Thyroid gland (tissue), 4 donors: Measurements from ENCODE around the gene PLXNB2. TPM values are rescaled to one million over a fixed set of nuclear protein-coding genes. Genes with fewer than 3 reads are reported as not detected.
A peak's percentile ranks its signal among the peaks of the same experiment; 100 is the strongest.

Source experiments
- DNase-seq, 2 donors: peaks; one replicate each; pipeline ENCODE4 v3.0.0-alpha.2; 2019
- H3K27ac ChIP-seq, 3 donors: fragments of 200-600 bp; sonication (generic); 1 replicate in 2 of 3; 2 replicates in 1 of 3; pipeline ENCODE4 v1.5.1; 2016 to 2019; ENCODE audit warnings: mild to moderate bottlenecking in 1 of 3, moderate library complexity in 1 of 3
- H3K27me3 ChIP-seq: fragments of 200-600 bp; sonication (generic); one replicate; pipeline ENCODE4 v1.5.1; 2019
- H3K36me3 ChIP-seq, 2 donors: fragments of 200-600 bp; sonication (generic); one replicate each; pipeline ENCODE4 v1.5.1; 2016 to 2019
- H3K4me1 ChIP-seq, 2 donors: fragments of 200-600 bp; sonication (generic); one replicate each; pipeline ENCODE4 v1.5.1; 2017 to 2019
- H3K4me3 ChIP-seq, 3 donors: fragments of 200-600 bp; sonication (generic); replicated peaks in 1 of 3; 1 replicate in 2 of 3; 2 replicates in 1 of 3; pipeline ENCODE4 v1.5.1; 2016; ENCODE audit warnings: mild to moderate bottlenecking in 1 of 3
- H3K9me3 ChIP-seq: fragments of 200-600 bp; sonication (generic); one replicate; pipeline ENCODE4 v1.5.1; 2017
- CTCF ChIP-seq, 6 experiments: fragments of 200-600 bp in 3 of 6; fragments of 450-650 bp in 3 of 6; sonication (generic) in 3 of 6; IDR thresholded peaks; one replicate each; pipeline ENCODE4 v1.5.1; 2016 to 2019; ENCODE audit warnings: antibody characterized with exemption in 6 of 6, mild to moderate bottlenecking in 2 of 6, inconsistent platforms in 1 of 6, moderate library complexity in 1 of 6
- POLR2A ChIP-seq, 2 donors: fragments of 450-650 bp; IDR thresholded peaks; one replicate each; pipeline ENCODE4 v1.6.1; 2017; ENCODE audit warnings: antibody characterized with exemption in 2 of 2, mild to moderate bottlenecking in 2 of 2, moderate library complexity in 1 of 2
- WGBS, 2 donors: methylation state at CpG; one replicate each; pipeline ENCODE4 v1.1.5; 2017; 5-methylcytosine and 5-hydroxymethylcytosine counted together
- intact Hi-C: fragments of 100-400 bp; cut with DNase I; formaldehyde crosslinking; loops from one replicate; pipeline ENCODE4 v1.15.1; 2023
- total RNA-seq, 4 donors: library from RNA; depleted of rRNA; stranded (reverse); fragments of >200 nt; gene quantifications; one replicate each; pipeline ENCODE4 v1.2.3, GENCODE V29; 2016

Gene PLXNB2
- total RNA-seq, 4 donors from 2014 or later = 143 to 266 (median 215) TPM

DNA sequence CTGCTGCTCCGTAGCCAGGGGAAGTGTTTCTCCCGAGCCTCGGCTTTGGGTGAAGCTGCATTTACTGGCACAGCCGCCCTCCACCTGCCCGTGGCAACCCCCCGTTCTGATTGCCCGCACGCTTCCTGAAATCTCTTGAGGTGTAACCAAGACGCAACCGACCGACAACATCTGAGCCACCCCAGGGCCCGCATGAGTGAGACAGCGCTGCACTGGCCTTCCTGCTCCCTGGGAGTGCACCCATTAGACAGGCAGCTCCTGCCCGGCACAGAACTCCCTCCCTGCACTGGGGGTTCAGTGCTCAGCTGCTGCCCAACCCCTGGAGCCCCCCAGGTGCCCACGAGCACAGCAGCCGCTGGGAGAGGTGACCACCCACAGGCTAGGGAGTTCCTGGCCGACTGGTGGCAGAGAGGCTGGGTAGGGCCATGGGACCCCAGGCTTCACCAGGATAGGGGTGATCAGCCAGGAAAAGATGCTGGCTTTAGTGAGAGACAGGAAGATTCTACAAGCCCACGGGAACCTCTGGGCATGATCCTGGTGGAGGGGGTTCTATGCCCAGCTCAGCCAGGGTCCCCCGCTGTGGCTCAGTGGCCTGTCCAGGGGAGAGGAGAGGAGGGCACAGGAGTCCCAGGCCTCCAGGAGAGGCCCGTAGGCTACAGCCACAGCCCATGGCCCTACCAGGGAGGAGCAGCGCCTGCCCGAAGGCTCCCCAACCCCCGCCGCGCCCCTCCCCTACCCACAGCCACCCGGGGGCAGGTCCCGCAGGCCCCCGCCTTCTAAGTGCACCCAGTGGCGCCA lies 14.6 kb downstream of the PLXNB2 start:
- DNase-seq = peak; percentile 70 to 74
- TF ChIP-seq POLR2A (IDR thresholded peaks at IDR 0.05) (no peak), CTCF (IDR thresholded peaks at IDR 0.05) (no peak)
- peaks cover 22 to 25% of the 10 kb centered on the region in 2 donors for H3K36me3 ChIP-seq
- WGBS, 2 donors = 22 to 58% methylated on average over 11 to 12 of the region's 29 CpGs
- H3K9me3 ChIP-seq = no peaks in the 10 kb centered on the region
- no peaks in the 10 kb centered on the region for H3K27me3 ChIP-seq
- peak overlapping the region; percentile 82 to 91 (median 84) for H3K27ac ChIP-seq
- intact Hi-C loops = no loop called here
- peak overlapping the region in 1 of 3 donors; percentile 16 for H3K4me3 ChIP-seq
- peaks cover 61 to 63% of the 10 kb centered on the region in 2 donors for H3K4me1 ChIP-seq

DNA sequence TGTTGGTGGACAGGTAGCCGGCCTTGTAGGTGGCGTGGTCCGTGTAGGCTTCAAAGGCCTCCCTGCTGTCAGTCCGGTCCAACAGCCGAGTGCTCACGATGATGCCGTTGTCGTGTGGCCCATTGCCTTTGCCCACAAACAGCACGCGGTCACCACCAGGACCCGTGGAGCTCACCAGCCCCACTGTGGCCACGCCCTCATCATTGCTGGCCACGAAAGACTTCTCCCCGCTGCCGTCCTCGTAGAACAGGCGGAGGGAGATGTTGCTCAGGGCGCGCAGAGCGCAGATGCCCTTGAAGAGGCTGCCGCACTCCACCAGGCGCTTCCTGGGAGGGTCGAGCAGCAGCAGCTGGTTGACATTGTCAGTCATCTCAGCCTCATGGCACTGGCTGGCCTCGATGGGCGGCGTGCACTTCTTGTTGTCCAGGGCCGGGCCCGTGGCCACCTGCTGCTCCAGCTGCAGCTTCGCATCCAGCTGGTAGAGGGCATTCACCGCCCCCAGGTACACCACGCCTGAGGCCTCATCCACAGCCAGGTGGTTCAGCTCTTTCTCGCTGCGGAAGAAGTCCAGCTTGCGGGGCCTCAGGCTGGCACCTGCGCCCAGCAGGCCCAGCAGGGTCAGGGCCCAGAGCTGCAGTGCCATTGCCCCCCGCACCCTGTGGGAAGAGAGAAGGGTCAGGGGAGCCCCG lies 17.4 kb downstream of the PLXNB2 start:
- no peak overlapping the region for H3K27ac ChIP-seq
- peaks cover 34 to 36% of the 10 kb centered on the region in 2 donors for H3K4me1 ChIP-seq
- TF ChIP-seq POLR2A (IDR thresholded peaks at IDR 0.05) (no peak), CTCF (IDR thresholded peaks at IDR 0.05) (no peak)
- H3K4me3 ChIP-seq = no peak overlapping the region
- no peaks in the 10 kb centered on the region for H3K27me3 ChIP-seq
- WGBS, 2 donors = 87 to 92% methylated on average over 3 to 27 of the region's 37 CpGs
- H3K36me3 ChIP-seq = peaks cover 45 to 47% of the 10 kb centered on the region in 2 donors
- intact Hi-C loops = no loop called here
- no peak for DNase-seq
- no peaks in the 10 kb centered on the region for H3K9me3 ChIP-seq

- H3K9me3 ChIP-seq = no peaks in the 10 kb centered on the region
- H3K27me3 ChIP-seq = no peaks in the 10 kb centered on the region
- H3K4me3 ChIP-seq = no peak overlapping the region
- 96% methylated on average over 41 to 42 of the region's 57 CpGs for WGBS, 2 donors
- peaks cover 48 to 53% of the 10 kb centered on the region in 2 donors for H3K36me3 ChIP-seq
- TF ChIP-seq POLR2A (IDR thresholded peaks at IDR 0.05) (no peak), CTCF (IDR thresholded peaks at IDR 0.05) (no peak)
- peaks cover 27 to 28% of the 10 kb centered on the region in 2 donors for H3K4me1 ChIP-seq
- DNase-seq = no peak
- no peak overlapping the region for H3K27ac ChIP-seq
- intact Hi-C loops = no loop called here
These were observed 18.1 kb downstream of the PLXNB2 start for GRCh38 chr22:50289151-50289941.

DNA sequence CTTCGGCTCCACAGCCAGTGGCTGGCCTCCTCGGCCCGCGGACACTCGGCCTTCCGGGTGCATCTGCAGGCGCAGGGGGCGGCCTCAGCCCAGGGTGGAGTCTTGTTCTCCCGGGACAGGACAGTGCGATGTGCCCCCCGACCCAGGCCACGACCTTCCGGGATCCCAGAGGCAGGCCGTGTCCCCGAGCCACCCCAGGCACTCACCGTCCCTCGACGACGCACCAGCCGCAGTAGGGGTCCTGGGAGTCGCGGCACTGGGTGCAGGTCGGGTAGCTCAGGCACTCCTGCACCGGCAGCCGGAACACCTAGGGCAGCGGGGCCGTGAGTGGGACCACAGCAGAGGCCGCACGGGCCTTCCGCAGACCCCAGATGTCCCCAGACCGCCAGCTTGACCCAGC lies 19.7 kb downstream of the PLXNB2 start:
- no peaks in the 10 kb centered on the region for H3K27me3 ChIP-seq
- DNase-seq = no peak
- H3K9me3 ChIP-seq = no peaks in the 10 kb centered on the region
- intact Hi-C loops = no loop called here
- no peak overlapping the region for H3K27ac ChIP-seq
- peaks cover 64 to 69% of the 10 kb centered on the region in 2 donors for H3K36me3 ChIP-seq
- H3K4me3 ChIP-seq = no peak overlapping the region
- 91% methylated on average over 13 of the region's 31 CpGs; no CpG with 5 or more reads in 1 of the 2 donors for WGBS, 2 donors
- H3K4me1 ChIP-seq = peaks cover 11 to 16% of the 10 kb centered on the region in 2 donors
- TF ChIP-seq CTCF (IDR thresholded peaks at IDR 0.05) (no peak), POLR2A (IDR thresholded peaks at IDR 0.05) (no peak)
